Measurements from ENCODE around the gene AZIN2. TPM values are rescaled to one million over a fixed set of nuclear protein-coding genes. Genes with fewer than 3 reads are reported as not detected.
A peak's percentile ranks its signal among the peaks of the same experiment; 100 is the strongest.

AZIN2 gene
- total RNA-seq, 2 experiments from 2014 or later: 2.5 TPM

DNA sequence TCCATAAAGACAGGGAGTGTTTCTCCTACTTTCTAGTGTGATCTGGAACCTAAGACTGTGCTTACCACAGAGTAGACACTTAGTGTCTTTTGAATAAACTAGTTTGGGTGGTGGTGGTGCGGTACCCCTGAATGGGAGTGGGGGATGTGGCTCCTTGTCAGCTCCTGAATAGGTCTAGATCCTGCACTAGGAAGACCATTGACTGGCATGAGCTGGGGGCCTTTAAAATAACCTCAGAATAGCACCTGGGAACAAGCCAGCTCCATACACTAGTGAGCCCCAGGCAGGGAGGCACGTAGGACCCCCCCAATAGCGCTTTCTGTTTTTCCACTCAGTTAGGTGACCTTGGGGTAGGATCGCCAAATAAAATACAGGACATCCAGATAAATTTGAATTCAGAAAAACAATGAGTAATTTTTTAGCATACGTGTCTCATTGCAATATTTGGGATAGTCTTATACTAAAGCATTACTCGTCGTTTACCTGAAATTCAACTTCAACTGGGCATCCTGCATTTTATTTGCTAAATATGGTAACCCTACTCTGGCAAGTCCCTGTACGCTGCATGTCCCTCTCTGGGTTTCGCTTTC lies 45.6 kb downstream of the AZIN2 start:
- H3K36me3 Mint-ChIP-seq (ENCODE audit: low read depth): peaks cover 14% of the 10 kb centered on the region
- no peak for DNase-seq
- intact Hi-C loops (cut with micrococcal nuclease): loop anchor here (2.0 kb wide), 1 partner anchor 28 kb away; no protein-coding TSS in a partner anchor
- peaks cover 41% of the 10 kb centered on the region for H3K4me1 Mint-ChIP-seq (ENCODE audit: low read depth)
- peak; percentile 5 for ATAC-seq
- H3K27me3 Mint-ChIP-seq: no peaks in the 10 kb centered on the region
- ChIA-PET CTCF (interaction anchor here (0.6 to 3.9 kb wide), 34 partner anchors 9 to 345 kb away, joined by 3 to 21 read pairs (median 5); partner anchors contain the start of genes RNF19B, TRIM62 and ZSCAN20), POLR2A (interaction anchor here (0.8 to 2.5 kb wide), 16 partner anchors 9 to 345 kb away, joined by 3 to 13 read pairs (median 3); no protein-coding TSS in a partner anchor)
- H3K9me3 Mint-ChIP-seq: no peaks in the 10 kb centered on the region
- H3K4me3 Mint-ChIP-seq: peak overlapping the region; percentile 93
- peak overlapping the region; percentile 97 for H3K27ac Mint-ChIP-seq
- TF ChIP-seq, protein P1, sequence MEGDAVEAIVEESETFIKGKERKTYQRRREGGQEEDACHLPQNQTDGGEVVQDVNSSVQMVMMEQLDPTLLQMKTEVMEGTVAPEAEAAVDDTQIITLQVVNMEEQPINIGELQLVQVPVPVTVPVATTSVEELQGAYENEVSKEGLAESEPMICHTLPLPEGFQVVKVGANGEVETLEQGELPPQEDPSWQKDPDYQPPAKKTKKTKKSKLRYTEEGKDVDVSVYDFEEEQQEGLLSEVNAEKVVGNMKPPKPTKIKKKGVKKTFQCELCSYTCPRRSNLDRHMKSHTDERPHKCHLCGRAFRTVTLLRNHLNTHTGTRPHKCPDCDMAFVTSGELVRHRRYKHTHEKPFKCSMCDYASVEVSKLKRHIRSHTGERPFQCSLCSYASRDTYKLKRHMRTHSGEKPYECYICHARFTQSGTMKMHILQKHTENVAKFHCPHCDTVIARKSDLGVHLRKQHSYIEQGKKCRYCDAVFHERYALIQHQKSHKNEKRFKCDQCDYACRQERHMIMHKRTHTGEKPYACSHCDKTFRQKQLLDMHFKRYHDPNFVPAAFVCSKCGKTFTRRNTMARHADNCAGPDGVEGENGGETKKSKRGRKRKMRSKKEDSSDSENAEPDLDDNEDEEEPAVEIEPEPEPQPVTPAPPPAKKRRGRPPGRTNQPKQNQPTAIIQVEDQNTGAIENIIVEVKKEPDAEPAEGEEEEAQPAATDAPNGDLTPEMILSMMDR (IDR thresholded peaks at IDR 0.05): no peak

DNA sequence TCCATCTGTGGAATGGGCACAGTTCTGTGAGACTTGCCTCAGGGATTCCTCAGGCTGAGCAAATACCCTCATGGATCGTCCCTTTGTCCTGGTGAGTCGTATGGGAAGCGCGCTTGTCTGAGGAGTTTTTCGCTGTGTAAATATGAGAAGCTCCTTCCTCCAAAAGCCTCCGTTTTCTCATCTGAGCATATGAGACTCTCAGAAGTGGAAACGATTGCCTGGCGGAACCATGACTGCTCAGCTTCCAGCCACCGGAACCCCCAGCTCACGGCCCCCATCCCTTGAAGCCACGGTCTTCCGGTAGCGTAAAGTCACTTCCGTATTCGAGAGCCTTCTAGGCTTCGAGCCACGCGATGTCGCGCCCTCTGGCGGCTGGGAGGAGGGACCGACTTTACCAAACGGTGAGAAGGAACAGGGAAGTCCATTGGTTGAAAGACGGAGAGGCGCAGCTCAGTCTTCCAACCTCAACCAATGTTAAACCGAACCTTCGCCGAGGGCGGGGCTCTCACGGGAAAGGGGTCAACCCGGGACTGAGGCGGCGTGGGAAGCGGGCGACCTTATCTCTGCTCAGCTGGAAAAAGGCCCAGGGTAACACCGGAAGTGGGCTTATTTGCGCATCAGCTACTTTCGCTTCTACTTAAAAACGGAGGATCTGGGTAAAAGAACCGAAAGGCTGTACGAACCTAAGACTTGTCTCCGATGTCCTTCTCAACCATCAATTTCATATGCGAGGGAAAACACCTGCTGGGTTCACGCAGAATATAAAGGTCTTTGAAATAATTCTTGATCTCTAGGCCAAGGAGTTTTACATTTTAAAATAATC lies 46.3 kb downstream of the AZIN2 start:
- CTCF ChIA-PET: interaction anchor here (0.6 to 3.9 kb wide), 37 partner anchors 8 to 345 kb away, joined by 3 to 21 read pairs (median 5); partner anchors contain the start of genes RNF19B, TRIM62 and ZSCAN20
- intact Hi-C loops (cut with micrococcal nuclease): loop anchor here (2.0 kb wide), 1 partner anchor 28 kb away; no protein-coding TSS in a partner anchor

DNA sequence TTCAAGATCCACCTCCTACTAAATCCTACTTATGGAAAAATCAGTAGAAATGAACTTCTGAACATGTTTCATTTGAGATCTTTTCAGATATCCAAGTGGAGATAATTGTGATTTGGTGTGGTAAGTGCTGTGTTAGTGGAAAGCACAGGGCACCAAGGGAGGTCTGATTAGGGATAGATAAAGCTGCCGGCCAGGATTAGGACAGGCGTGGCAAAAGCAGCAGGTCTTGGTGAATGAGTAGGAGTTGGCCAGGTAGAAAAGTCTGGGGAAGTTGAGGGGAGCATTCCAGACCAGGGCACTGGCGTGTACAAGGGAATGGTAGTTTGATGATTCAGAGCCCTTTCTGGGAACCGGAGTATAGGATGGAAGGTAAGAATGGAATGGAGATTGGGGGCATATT lies 47.8 kb downstream of the AZIN2 start:
- no peak for DNase-seq
- POLR2A ChIA-PET: interaction anchor here (1.3 kb wide), 1 partner anchor 53 kb away, joined by 4 read pairs; the partner anchor contains the start of gene TRIM62

More for the DNA sequence above, 46.3 kb downstream of the AZIN2 start:
- peak overlapping the region; percentile 97 for H3K27ac Mint-ChIP-seq
- peaks cover 14% of the 10 kb centered on the region for H3K36me3 Mint-ChIP-seq (ENCODE audit: low read depth)
- peak overlapping the region; percentile 93 for H3K4me3 Mint-ChIP-seq
- DNase-seq: peak; percentile 100
- H3K4me1 Mint-ChIP-seq (ENCODE audit: low read depth): peaks cover 41% of the 10 kb centered on the region
- peak; percentile 95 for ATAC-seq
- POLR2A ChIA-PET: interaction anchor here (0.8 to 2.5 kb wide), 18 partner anchors 8 to 345 kb away, joined by 3 to 13 read pairs (median 3); no protein-coding TSS in a partner anchor
- TF ChIP-seq, protein P1 (IDR thresholded peaks at IDR 0.05): peak; percentile 79
- no peaks in the 10 kb centered on the region for H3K27me3 Mint-ChIP-seq
- H3K9me3 Mint-ChIP-seq: no peaks in the 10 kb centered on the region

DNA sequence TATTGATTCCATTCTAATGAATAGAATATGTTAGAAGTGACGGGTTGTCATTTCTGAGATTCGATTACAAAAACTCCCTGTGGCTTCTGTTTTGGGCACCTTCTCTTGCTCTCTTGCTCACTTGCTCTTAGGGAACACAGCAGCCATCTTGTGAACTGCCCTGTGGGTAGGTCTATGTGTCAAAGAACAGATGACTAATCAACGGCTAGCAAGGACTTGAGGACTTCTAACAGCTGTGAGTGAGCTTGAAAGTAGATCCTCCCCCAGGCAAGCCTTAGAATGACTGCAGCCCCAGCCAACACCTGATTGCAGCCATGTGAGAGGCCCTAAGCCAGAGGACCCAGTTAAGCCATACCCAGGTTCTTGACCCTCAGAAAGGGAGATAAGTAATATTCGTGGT lies 49.3 kb downstream of the AZIN2 start:
- Mint-ChIP-seq H3K27me3 (no peaks in the 10 kb centered on the region), H3K4me3 (no peak overlapping the region), H3K4me1 (ENCODE audit: low read depth) (peaks cover 51% of the 10 kb centered on the region), H3K36me3 (ENCODE audit: low read depth) (peaks cover 11% of the 10 kb centered on the region), H3K27ac (peak overlapping the region; percentile 66), H3K9me3 (no peaks in the 10 kb centered on the region)
- DNase-seq: peak; percentile 61
- CTCF ChIA-PET: interaction anchor here (1.0 to 1.6 kb wide), 2 partner anchors 43 to 165 kb away, joined by 3 read pairs; no protein-coding TSS in a partner anchor
- TF ChIP-seq, protein P1 (IDR thresholded peaks at IDR 0.05): no peak
- peak; percentile 21 for ATAC-seq
- intact Hi-C loops (cut with micrococcal nuclease): loop anchor here (10.0 kb wide), 1 partner anchor 235 kb away; no protein-coding TSS in a partner anchor
- POLR2A ChIA-PET: no interaction called here

More for the DNA sequence above, 47.8 kb downstream of the AZIN2 start:
- CTCF ChIA-PET: interaction anchor here (1.6 kb wide), 1 partner anchor 44 kb away, joined by 3 read pairs; no protein-coding TSS in a partner anchor
- intact Hi-C loops (cut with micrococcal nuclease): no loop called here
- TF ChIP-seq, protein P1 (IDR thresholded peaks at IDR 0.05): no peak
- Mint-ChIP-seq H3K27ac (peak overlapping the region; percentile 97), H3K4me3 (peak overlapping the region; percentile 93), H3K9me3 (no peaks in the 10 kb centered on the region), H3K27me3 (no peaks in the 10 kb centered on the region), H3K36me3 (ENCODE audit: low read depth) (peaks cover 18% of the 10 kb centered on the region), H3K4me1 (ENCODE audit: low read depth) (peaks cover 51% of the 10 kb centered on the region)
- ATAC-seq: no peak
